Smooth muscle cell of the brain vasculature (primary cell): ENCODE data around the gene ZDHHC14.

Experiments used
- DNase-seq: peaks from one replicate; pipeline ENCODE4 v3.0.0-alpha.2; 2012; ENCODE audit warnings: low read depth, low spot score

Gene ZDHHC14

GRCh38 chr6:157516319-157517026 is 135.5 kb downstream of the ZDHHC14 start:
- no peak for DNase-seq

GRCh38 chr6:157517601-157518359 is 136.8 kb downstream of the ZDHHC14 start:
- no peak for DNase-seq

GRCh38 chr6:157518397-157519250 is 137.6 kb downstream of the ZDHHC14 start:
- DNase-seq, result no peak

GRCh38 chr6:157519255-157520116 is 138.5 kb downstream of the ZDHHC14 start:
- no peak for DNase-seq

GRCh38 chr6:157520117-157520406 is 139.1 kb downstream of the ZDHHC14 start:
- no peak for DNase-seq

- no peak for DNase-seq
Observed at GRCh38 chr6:157520596-157521361, 139.8 kb downstream of the ZDHHC14 start.

GRCh38 chr6:157521362-157522335 is 140.7 kb downstream of the ZDHHC14 start:
- no peak for DNase-seq

GRCh38 chr6:157522472-157522871 is 141.5 kb downstream of the ZDHHC14 start:
- DNase-seq, result no peak

GRCh38 chr6:157524735-157525134 is 143.7 kb downstream of the ZDHHC14 start:
- DNase-seq, result no peak

- DNase-seq, result no peak
Observed at GRCh38 chr6:157525292-157525889, 144.4 kb downstream of the ZDHHC14 start.

- DNase-seq, result no peak
Observed at GRCh38 chr6:157525918-157526425, 145.0 kb downstream of the ZDHHC14 start.

GRCh38 chr6:157527471-157527907 is 146.5 kb downstream of the ZDHHC14 start:
- peak; percentile 20 for DNase-seq

- DNase-seq, result no peak
Observed at GRCh38 chr6:157528931-157529653, 148.1 kb downstream of the ZDHHC14 start.

- no peak for DNase-seq
Observed at GRCh38 chr6:157529654-157530039, 148.7 kb downstream of the ZDHHC14 start.

- DNase-seq, result no peak
Observed at GRCh38 chr6:157530126-157530525, 149.1 kb downstream of the ZDHHC14 start.

GRCh38 chr6:157530724-157531168 is 149.8 kb downstream of the ZDHHC14 start:
- DNase-seq, result no peak

GRCh38 chr6:157531169-157531985 is 150.4 kb downstream of the ZDHHC14 start:
- no peak for DNase-seq
